Brain microvascular endothelial cell (primary cell): ENCODE results near the gene KEAP1.

Experiments
- DNase-seq: peaks from one replicate; pipeline ENCODE4 v3.0.0-alpha.2; 2020
- H3K27ac ChIP-seq: fragments of 250-450 bp; sonication (Bioruptor Pico); 2 replicates; pipeline ENCODE4 v1.5.1; 2020; ENCODE audit warnings: mild to moderate bottlenecking, moderate library complexity
- H3K27me3 ChIP-seq: fragments of 250-450 bp; sonication (Bioruptor Pico); replicated peaks from 2 replicates; pipeline ENCODE4 v1.5.1; 2020; ENCODE audit warnings: mild to moderate bottlenecking
- H3K36me3 ChIP-seq: fragments of 250-450 bp; sonication (Bioruptor Pico); replicated peaks from 2 replicates; pipeline ENCODE4 v1.5.1; 2020; ENCODE audit warnings: mild to moderate bottlenecking
- H3K4me3 ChIP-seq: 2 replicates; pipeline ENCODE4 v1.5.1; 2011; ENCODE audit warnings: low read depth, mild to moderate bottlenecking, control low read depth, low read length, moderate library complexity
- in situ Hi-C: cut with HindIII; loops from 2 replicates; pipeline ENCODE4 v1.10.0; 2017; ENCODE audit warnings: low sequenced_read_pairs, low pct_ligation_motif_present
- TF ChIP-seq, protein P1 (sequence below): IDR thresholded peaks from 2 replicates; pipeline ENCODE4 v1.5.1; 2011; ENCODE audit warnings: low read depth, mild to moderate bottlenecking, moderate library complexity, low read length, control low read depth, inconsistent platforms; ENCODE audit errors: missing control alignments

KEAP1 gene

DNA sequence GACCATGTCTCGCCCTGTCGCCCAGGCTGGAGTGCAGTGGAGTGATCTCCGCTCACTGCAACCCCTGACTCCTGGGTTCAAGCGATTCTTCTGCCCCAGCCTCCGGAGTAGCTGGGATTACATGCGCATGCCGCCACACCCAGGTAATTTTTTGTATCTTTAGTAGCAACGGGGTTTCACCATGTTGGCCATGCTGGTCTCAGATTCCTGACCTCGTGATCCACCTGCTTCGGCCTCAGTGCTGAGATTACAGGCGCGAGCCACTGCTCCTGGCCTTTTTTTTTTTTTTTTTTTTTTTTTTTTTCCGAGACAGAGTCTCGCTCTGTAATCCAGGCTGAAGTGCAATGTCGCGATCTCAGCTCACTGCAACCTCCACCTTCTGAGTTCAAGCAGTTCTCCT, 4.9 kb upstream of the KEAP1 start:
- TF ChIP-seq, protein P1, sequence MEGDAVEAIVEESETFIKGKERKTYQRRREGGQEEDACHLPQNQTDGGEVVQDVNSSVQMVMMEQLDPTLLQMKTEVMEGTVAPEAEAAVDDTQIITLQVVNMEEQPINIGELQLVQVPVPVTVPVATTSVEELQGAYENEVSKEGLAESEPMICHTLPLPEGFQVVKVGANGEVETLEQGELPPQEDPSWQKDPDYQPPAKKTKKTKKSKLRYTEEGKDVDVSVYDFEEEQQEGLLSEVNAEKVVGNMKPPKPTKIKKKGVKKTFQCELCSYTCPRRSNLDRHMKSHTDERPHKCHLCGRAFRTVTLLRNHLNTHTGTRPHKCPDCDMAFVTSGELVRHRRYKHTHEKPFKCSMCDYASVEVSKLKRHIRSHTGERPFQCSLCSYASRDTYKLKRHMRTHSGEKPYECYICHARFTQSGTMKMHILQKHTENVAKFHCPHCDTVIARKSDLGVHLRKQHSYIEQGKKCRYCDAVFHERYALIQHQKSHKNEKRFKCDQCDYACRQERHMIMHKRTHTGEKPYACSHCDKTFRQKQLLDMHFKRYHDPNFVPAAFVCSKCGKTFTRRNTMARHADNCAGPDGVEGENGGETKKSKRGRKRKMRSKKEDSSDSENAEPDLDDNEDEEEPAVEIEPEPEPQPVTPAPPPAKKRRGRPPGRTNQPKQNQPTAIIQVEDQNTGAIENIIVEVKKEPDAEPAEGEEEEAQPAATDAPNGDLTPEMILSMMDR = no peak
- Histone ChIP-seq H3K4me3 (no peak overlapping the region), H3K27ac (no peak overlapping the region), H3K36me3 (no peaks in the 10 kb centered on the region), H3K27me3 (no peaks in the 10 kb centered on the region)
- no peak for DNase-seq
- in situ Hi-C loops = no loop called here

DNA sequence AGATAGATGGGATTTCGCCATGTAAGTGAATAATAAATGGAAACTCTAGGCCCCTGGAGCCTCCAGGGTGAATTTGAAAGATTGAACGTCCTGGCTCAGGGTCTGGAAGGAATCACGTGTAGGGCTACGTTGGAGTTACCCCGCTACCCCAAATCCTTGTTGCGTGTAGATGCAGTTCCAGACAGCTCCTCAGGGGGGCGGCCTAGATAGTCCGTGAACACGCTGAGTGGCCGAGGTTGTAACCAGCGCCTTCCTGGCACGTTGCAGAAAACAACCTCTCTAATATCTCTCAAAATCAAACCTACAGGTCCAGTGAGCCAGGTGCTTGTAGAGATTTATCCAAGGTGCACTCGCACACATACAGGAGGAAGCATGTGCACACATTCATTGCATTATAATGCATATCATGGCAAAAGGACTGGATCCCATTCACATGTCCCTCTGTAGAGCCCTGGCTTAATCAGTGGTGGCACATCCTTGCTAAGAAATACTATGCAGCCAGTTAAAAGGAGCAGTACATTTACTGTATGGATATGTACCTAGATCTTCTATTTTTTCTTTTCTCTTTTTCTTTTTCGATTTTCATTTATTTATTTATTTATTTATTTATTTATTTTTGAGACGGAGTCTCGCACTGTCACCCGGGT, 2.5 kb upstream of the KEAP1 start:
- TF ChIP-seq, protein P1 = peak; percentile 86
- in situ Hi-C loops = no loop called here
- Histone ChIP-seq H3K36me3 (no peaks in the 10 kb centered on the region), H3K4me3 (no peak overlapping the region), H3K27me3 (no peaks in the 10 kb centered on the region), H3K27ac (no peak overlapping the region)
- peak; percentile 56 for DNase-seq

DNA sequence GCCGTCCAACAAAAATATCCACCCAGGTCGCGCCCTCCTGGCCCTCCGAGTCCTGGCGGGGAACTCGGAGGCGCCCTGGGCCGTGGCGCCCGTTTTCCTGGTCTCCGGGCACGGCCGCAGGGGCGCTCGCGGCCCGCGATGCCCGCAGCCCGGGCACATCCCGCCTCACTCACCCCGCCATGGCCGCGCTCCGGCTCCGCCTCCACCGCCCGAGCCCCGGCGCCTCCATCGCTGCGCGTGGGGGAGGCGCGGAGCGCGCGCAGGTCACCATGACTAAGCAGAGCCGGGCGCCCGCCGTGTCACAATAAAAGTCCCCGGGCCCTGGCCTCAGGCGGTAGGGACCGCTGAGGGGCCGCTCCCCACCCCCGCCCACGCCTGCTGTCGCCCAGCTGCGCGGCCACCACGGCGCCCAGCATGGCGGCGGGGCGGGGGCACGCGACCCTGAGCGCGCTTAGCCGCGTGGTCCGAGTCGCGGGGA, 593 bp downstream of the KEAP1 start:
- Histone ChIP-seq H3K27me3 (no peaks in the 10 kb centered on the region), H3K36me3 (peaks cover 12% of the 10 kb centered on the region), H3K4me3 (peak overlapping the region; percentile 94), H3K27ac (peak overlapping the region; percentile 92)
- TF ChIP-seq, protein P1 = no peak
- in situ Hi-C loops = no loop called here
- peak; percentile 81 for DNase-seq

DNA sequence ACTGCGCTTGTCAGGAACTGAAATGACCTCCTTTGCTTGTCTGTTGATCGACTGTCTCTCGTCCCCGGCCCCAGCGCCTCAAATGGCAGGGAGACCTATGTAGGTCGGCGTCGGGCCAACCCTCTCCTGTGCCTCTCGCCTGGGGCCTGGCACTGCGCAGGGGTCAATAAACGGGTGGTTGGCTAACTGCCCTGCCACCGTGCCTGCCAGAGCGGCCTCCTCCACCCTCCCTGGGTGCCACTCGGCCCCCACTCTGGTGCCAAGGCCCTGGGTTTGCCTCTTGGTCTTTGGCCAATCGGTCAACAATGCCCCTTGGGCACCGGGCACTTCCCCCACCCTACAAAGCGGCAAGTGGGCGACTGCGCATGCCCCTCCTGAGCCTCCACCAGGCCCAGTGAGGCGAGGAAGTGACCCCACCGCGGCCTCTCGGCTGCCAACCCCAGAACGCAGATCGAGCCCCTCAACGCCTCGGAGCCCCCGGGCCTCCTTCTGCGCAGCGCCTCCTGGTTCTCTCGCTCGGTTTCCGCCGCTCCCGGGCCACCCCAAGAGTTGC, 1.1 kb downstream of the KEAP1 start:
- TF ChIP-seq, protein P1 = no peak
- in situ Hi-C loops = no loop called here
- Histone ChIP-seq H3K27me3 (no peaks in the 10 kb centered on the region), H3K4me3 (peak overlapping the region; percentile 94), H3K27ac (peak overlapping the region; percentile 92), H3K36me3 (peaks cover 18% of the 10 kb centered on the region)
- DNase-seq = peak; percentile 13

DNA sequence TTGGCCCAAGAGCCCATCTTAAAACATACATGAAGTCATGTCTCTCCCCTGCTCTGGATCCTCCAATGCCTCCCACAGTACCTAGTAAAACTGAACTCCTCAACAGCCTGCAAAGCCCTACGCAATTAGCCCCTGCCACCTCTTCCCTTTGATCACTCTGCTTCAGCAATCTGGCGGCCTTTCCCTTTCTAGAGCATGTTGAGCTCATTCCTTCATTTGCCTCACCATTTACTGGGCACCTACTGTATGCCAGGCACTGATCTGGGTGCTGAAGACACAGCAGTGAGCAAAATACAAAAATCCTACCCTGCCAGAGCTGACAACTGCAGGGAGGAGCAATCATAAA, 2.9 kb downstream of the KEAP1 start:
- Histone ChIP-seq H3K4me3 (no peak overlapping the region), H3K27me3 (no peaks in the 10 kb centered on the region), H3K36me3 (peaks cover 27% of the 10 kb centered on the region), H3K27ac (no peak overlapping the region)
- DNase-seq = no peak
- in situ Hi-C loops = no loop called here
- TF ChIP-seq, protein P1 = no peak
